HG02763 (cell line): Measurements from ENCODE around the gene XRCC3.

Experiments
- ATAC-seq: cut with Tn5 transposase; IDR thresholded peaks from one replicate; pipeline ENCODE4 v1.9.1; 2021; ENCODE audit warnings: mild to moderate bottlenecking, moderate library complexity; ENCODE audit not compliant: unreplicated experiment

Gene XRCC3

GRCh38 chr14:103715052-103716000, at the start of gene XRCC3, which contains the start of gene ZFYVE21:
Gene XRCC3, minus strand, starts transcription at chr14:103715451. Its CDS starts 4,364 bp downstream, at chr14:103711087.
Gene ZFYVE21, plus strand, starts transcription at chr14:103715810. Its CDS starts 32 bp downstream, at chr14:103715842.
- peak; percentile 94 for ATAC-seq

- ATAC-seq, result no peak
Measured at GRCh38 chr14:103763730-103764488, 48.7 kb upstream of the XRCC3 start.

GRCh38 chr14:103762541-103762940, 47.3 kb upstream of the XRCC3 start:
- ATAC-seq, result no peak

- ATAC-seq, result no peak
Measured at GRCh38 chr14:103762036-103762435, 46.8 kb upstream of the XRCC3 start.

GRCh38 chr14:103758059-103758776, 43.0 kb upstream of the XRCC3 start:
- no peak for ATAC-seq

GRCh38 chr14:103755060-103755459, 39.8 kb upstream of the XRCC3 start:
- ATAC-seq, result no peak

- no peak for ATAC-seq
Measured at GRCh38 chr14:103753774-103754173, 38.5 kb upstream of the XRCC3 start.

- no peak for ATAC-seq
Measured at GRCh38 chr14:103749860-103750259, 34.6 kb upstream of the XRCC3 start.

GRCh38 chr14:103749452-103749851, 34.2 kb upstream of the XRCC3 start:
- ATAC-seq, result no peak

GRCh38 chr14:103748534-103748857, 33.2 kb upstream of the XRCC3 start:
- no peak for ATAC-seq

- no peak for ATAC-seq
Measured at GRCh38 chr14:103746701-103747100, 31.4 kb upstream of the XRCC3 start.

- no peak for ATAC-seq
Measured at GRCh38 chr14:103745424-103745823, 30.2 kb upstream of the XRCC3 start.

- no peak for ATAC-seq
Measured at GRCh38 chr14:103744621-103745395, 29.6 kb upstream of the XRCC3 start.

- no peak for ATAC-seq
Measured at GRCh38 chr14:103743691-103744090, 28.4 kb upstream of the XRCC3 start.

- no peak for ATAC-seq
Measured at GRCh38 chr14:103742499-103743255, 27.4 kb upstream of the XRCC3 start.

- ATAC-seq, result no peak
Measured at GRCh38 chr14:103741876-103742275, 26.6 kb upstream of the XRCC3 start.

- no peak for ATAC-seq
Measured at GRCh38 chr14:103740991-103741689, 25.9 kb upstream of the XRCC3 start.

GRCh38 chr14:103739793-103740501, 24.7 kb upstream of the XRCC3 start:
- ATAC-seq, result no peak

- no peak for ATAC-seq
Measured at GRCh38 chr14:103739466-103739792, 24.2 kb upstream of the XRCC3 start.
